ENCODE data around the gene ABHD6. TPM values are rescaled to one million over a fixed set of nuclear protein-coding genes. Genes with fewer than 3 reads are reported as not detected.

The ABHD6 gene
- total and polyA plus RNA-seq, 9 of the 15 experiments (the other 6 are each of a cell fraction or from before 2014, with no cell fraction given): 0.53 to 3.6 (median 2.5) TPM

- TF ChIP-seq TFAP4 (CRISPR knock-in tag; IDR thresholded peaks at IDR 0.05; ENCODE audit: borderline replicate concordance) (peak; percentile 31; the same call in 1 of the 2 replicates), TAF15 (IDR thresholded peaks at IDR 0.05; ENCODE audit: low read depth, low read length) (no peak), ZNF444 (CRISPR knock-in tag; IDR thresholded peaks at IDR 0.05) (no peak), MITF (IDR thresholded peaks at IDR 0.05) (0 out of 2 replicates have a peak, but pooled peaks have one; percentile 50), SRF (CRISPR knock-in tag; IDR thresholded peaks at IDR 0.05) (no peak), ZNF57 (CRISPR knock-in tag; IDR thresholded peaks at IDR 0.05) (no peak), ZNF407 (IDR thresholded peaks at IDR 0.05; ENCODE audit: low read depth) (no peak), ZNF584 (CRISPR knock-in tag; IDR thresholded peaks at IDR 0.05; ENCODE audit: low read depth) (no peak), ZBTB43 (CRISPR knock-in tag; IDR thresholded peaks at IDR 0.05) (no peak), GABPA (tag; conservative IDR thresholded peaks at IDR 0.05; ENCODE audit: low read depth) (peak; percentile 26; the same call in 1 of the 2 replicates), ZNF280A (IDR thresholded peaks at IDR 0.05; ENCODE audit: low read depth, partially characterized antibody) (no peak), SIN3B (IDR thresholded peaks at IDR 0.05; ENCODE audit: low read depth) (peak; percentile 39; the same call in 1 of the 2 replicates)
Observed at GRCh38 chr3:58332575-58333188, 95.1 kb downstream of the ABHD6 start, which contains the start of gene PXK (continued).

All from K562 (cell line).